Adrenal gland (tissue), 5 donors: Measurements from ENCODE around the gene ZNF384.

Experiments
- POLR2A ChIP-seq, 2 donors: fragments of 450-650 bp; IDR thresholded peaks; one replicate each; pipeline ENCODE4 v1.6.1; 2017; ENCODE audit warnings: antibody characterized with exemption in 2 of 2, mild to moderate bottlenecking in 2 of 2, moderate library complexity in 1 of 2
- TF ChIP-seq, protein P1 (sequence below), 6 experiments: fragments of 450-650 bp in 4 of 6; fragments of 200-600 bp in 2 of 6; sonication (generic) in 1 of 6; IDR thresholded peaks; 1 replicate in 5 of 6; 2 replicates in 1 of 6; pipeline versions ENCODE4 v1.5.1 to v1.8.0; 2016 to 2021; ENCODE audit warnings: antibody characterized with exemption in 6 of 6, mild to moderate bottlenecking in 2 of 6, moderate library complexity in 1 of 6
- donor health status: DM: no; HTN: no; CAD: no.

DNA sequence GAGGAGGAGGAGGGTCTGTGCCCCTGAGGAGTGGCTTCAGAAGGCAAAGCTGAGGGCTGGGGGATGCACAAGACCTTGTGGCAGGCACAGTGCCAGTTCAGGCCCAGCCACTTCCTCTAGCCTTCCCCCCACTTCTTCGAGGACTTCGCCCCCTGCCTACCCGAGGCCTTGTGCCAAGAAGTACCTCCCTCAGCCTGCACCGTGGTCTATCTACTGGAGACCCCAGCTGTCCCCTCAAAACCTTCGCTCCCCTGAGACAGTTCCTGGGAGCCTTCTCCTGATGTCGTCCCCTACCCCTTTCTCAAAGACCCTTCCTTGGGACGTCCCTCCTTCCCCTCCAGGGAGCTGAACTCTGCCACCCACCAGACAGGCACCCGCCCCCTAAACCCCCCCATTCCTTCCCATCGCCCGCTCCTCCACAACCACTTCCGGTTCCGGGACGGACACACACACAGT lies 604 bp downstream of the ZNF384 start:
- TF ChIP-seq, protein P1, sequence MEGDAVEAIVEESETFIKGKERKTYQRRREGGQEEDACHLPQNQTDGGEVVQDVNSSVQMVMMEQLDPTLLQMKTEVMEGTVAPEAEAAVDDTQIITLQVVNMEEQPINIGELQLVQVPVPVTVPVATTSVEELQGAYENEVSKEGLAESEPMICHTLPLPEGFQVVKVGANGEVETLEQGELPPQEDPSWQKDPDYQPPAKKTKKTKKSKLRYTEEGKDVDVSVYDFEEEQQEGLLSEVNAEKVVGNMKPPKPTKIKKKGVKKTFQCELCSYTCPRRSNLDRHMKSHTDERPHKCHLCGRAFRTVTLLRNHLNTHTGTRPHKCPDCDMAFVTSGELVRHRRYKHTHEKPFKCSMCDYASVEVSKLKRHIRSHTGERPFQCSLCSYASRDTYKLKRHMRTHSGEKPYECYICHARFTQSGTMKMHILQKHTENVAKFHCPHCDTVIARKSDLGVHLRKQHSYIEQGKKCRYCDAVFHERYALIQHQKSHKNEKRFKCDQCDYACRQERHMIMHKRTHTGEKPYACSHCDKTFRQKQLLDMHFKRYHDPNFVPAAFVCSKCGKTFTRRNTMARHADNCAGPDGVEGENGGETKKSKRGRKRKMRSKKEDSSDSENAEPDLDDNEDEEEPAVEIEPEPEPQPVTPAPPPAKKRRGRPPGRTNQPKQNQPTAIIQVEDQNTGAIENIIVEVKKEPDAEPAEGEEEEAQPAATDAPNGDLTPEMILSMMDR (IDR thresholded peaks at IDR 0.05): no peak
- TF ChIP-seq POLR2A (IDR thresholded peaks at IDR 0.05): no peak
